ENCODE measurements around the gene PALLD. TPM values are rescaled to one million over a fixed set of nuclear protein-coding genes. Genes with fewer than 3 reads are reported as not detected.

The PALLD gene
- total and polyA plus RNA-seq, 2 of the 13 experiments (the other 11 are each of a cell fraction or from before 2014, with no cell fraction given) = 0.50 to 1.5 TPM

- WGBS (ENCODE audit: low lambda C conversion rate) = 62% methylated on average over 3 of the region's 3 CpGs
- Histone ChIP-seq H4K20me1 (ENCODE audit: insufficient read depth, low read length) (no peaks in the 10 kb centered on the region), H3K36me3 (replicated peaks in 1 of 2; ENCODE audit: control insufficient read depth in 1 of 2, insufficient read depth in 2 of 2, low read length in 2 of 2) (no peaks in the 10 kb centered on the region), H3K9ac (ENCODE audit: insufficient read depth, low read depth, low read length) (no peak overlapping the region), H3K4me3 (replicated peaks in 1 of 3; ENCODE audit: insufficient read depth in 1 of 3, low read depth in 2 of 3, low read length in 3 of 3) (no peak overlapping the region), H3K27ac (ENCODE audit: extremely low read length, insufficient read depth, low read length) (no peak overlapping the region), H3K4me2 (ENCODE audit: low read depth, low read length) (no peak overlapping the region), H3K4me1 (ENCODE audit: insufficient read depth, low read length) (no peaks in the 10 kb centered on the region), H3K9me3 (ENCODE audit: low read length) (no peaks in the 10 kb centered on the region), H3K79me2 (ENCODE audit: insufficient read depth, low read length) (no peaks in the 10 kb centered on the region), H3K27me3 (ENCODE audit: control insufficient read depth in 1 of 2, insufficient read depth in 2 of 2, low read length in 2 of 2) (no peaks in the 10 kb centered on the region), H2AFZ (ENCODE audit: low read length) (no peak overlapping the region)
- ATAC-seq (no peak), DNase-seq (ENCODE audit: low spot score) (no peak), FAIRE-seq (no peak)
- ChIA-PET CTCF (ENCODE audit: low intra/inter-chr PET ratio, low total read pairs) (no interaction called here), POLR2A (no interaction called here)
- in situ Hi-C loops (cut with HindIII; ENCODE audit: extremely low pct_ligation_motif_present, low pct_unique_long_range_greater_than_20kb) = no loop called here
- no peak for TF ChIP-seq THAP11 (CRISPR knock-in tag; IDR thresholded peaks at IDR 0.05)
- TF ChIP-seq PLRG1 (conservative IDR thresholded peaks at IDR 0.05) = no peak
- no peak for TF ChIP-seq ZBTB49 (CRISPR knock-in tag; IDR thresholded peaks at IDR 0.05; ENCODE audit: borderline replicate concordance)
- no peak for TF ChIP-seq NKX3-1 (CRISPR knock-in tag; IDR thresholded peaks at IDR 0.05)
- TF ChIP-seq CCAR2 (optimal IDR thresholded peaks at IDR 0.05; ENCODE audit: low read depth, low read length) = no peak
- TF ChIP-seq ZNF841 (CRISPR knock-in tag; IDR thresholded peaks at IDR 0.05; ENCODE audit: borderline replicate concordance) = no peak
- TF ChIP-seq ESRRA (CRISPR knock-in tag; IDR thresholded peaks at IDR 0.05; ENCODE audit: low read depth) = no peak
- no peak for TF ChIP-seq REXO4 (CRISPR knock-in tag; IDR thresholded peaks at IDR 0.05; ENCODE audit: borderline replicate concordance)
- TF ChIP-seq ATM (IDR thresholded peaks at IDR 0.05; ENCODE audit: borderline replicate concordance) = no peak
- no peak for TF ChIP-seq ZBTB1 (CRISPR knock-in tag; IDR thresholded peaks at IDR 0.05; ENCODE audit: borderline replicate concordance)
- no peak for TF ChIP-seq ATAD3A (CRISPR knock-in tag; IDR thresholded peaks at IDR 0.05)
- no peak for TF ChIP-seq ZNF816 (CRISPR knock-in tag; IDR thresholded peaks at IDR 0.05; ENCODE audit: borderline replicate concordance)
- no peak for TF ChIP-seq PLSCR1 (CRISPR knock-in tag; IDR thresholded peaks at IDR 0.05; ENCODE audit: borderline replicate concordance)
- intact Hi-C loops (cut with micrococcal nuclease; ENCODE audit: unreplicated experiment) = no loop called here
- no TSS peak for BruUV-seq (replicated peaks)
Observed at GRCh38 chr4:168488869-168489274, 8.0 kb upstream of the PALLD start.
